ENCODE measurements around the gene ACACA.

Gene ACACA

DNA sequence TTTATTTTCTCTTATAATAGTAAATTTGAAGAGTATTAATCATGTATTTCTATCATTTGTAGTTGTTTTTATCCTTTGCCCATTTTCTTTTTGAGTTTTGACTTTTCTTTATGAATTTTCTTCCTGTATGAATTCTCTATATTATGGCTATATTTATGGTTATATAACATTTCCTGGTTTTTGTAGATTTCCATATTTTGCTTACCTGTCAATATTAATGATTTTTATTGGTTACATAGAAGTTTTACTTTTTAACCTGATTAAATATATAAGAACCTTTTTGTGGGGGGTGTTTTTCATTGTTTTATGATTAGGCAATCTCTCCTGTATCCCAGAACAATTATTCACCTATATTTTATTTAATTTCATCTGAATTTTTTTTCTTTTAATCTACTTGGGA is 364.7 kb downstream of the ACACA start:
- no peak for DNase-seq (ENCODE audit: low spot score)
- TF ChIP-seq, protein P1, sequence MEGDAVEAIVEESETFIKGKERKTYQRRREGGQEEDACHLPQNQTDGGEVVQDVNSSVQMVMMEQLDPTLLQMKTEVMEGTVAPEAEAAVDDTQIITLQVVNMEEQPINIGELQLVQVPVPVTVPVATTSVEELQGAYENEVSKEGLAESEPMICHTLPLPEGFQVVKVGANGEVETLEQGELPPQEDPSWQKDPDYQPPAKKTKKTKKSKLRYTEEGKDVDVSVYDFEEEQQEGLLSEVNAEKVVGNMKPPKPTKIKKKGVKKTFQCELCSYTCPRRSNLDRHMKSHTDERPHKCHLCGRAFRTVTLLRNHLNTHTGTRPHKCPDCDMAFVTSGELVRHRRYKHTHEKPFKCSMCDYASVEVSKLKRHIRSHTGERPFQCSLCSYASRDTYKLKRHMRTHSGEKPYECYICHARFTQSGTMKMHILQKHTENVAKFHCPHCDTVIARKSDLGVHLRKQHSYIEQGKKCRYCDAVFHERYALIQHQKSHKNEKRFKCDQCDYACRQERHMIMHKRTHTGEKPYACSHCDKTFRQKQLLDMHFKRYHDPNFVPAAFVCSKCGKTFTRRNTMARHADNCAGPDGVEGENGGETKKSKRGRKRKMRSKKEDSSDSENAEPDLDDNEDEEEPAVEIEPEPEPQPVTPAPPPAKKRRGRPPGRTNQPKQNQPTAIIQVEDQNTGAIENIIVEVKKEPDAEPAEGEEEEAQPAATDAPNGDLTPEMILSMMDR (IDR thresholded peaks at IDR 0.05; ENCODE audit: extremely low read depth, missing control alignments), result no peak

DNA sequence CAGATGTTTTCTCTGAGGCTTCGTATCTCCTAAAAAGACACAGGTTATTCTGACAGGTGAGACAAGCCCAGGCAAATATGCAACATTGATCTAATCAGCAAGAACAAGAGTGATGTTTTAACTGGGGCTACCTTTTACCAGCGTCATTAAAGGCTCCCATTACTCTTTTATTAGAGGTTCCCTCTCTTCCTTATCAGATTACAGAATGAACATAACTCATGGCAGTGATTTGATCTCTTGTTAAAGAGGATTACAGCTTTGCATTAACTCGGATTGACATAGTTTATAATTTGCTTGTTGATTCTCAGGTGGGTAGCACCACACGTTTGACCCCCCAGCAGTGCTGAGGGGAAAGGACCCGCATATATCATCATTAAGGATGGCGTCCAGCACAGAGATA is 367.4 kb downstream of the ACACA start:
- no peak for DNase-seq (ENCODE audit: low spot score)
- TF ChIP-seq, protein P1 (IDR thresholded peaks at IDR 0.05; ENCODE audit: extremely low read depth, missing control alignments), result no peak

DNA sequence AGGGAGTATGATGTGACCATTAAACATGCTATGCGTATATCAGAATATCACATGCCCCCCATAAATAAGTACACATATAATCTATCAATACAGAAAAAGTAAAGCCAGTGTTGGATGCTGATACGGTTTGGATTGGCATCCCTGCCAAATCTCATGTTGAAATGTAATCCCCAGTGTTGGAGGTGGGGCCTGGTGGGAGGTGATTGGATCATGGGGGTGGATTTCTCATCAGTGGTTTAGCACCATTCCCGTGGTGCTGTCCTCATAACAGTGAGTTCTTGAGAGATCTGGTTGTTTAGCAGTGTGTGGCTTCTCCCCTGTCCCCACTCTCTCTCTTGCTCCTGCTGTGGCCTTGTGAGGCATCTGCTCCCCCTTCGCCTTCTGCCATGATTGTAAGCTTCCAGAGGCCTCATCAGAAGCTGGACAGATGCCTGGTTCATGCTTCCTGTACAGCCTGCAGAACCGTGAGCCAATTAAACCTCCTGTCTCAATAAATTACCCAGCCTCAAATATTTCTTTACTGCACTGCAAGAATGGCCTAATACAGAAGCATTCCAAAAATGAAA is 369.0 kb downstream of the ACACA start:
- DNase-seq (ENCODE audit: low spot score), result no peak
- TF ChIP-seq, protein P1 (IDR thresholded peaks at IDR 0.05; ENCODE audit: extremely low read depth, missing control alignments), result no peak

All from GM20000 (cell line).